GM18505 (cell line): ENCODE data around the gene ZC3H12D.

Experiments used
- ATAC-seq: cut with Tn5 transposase; IDR thresholded peaks from one replicate; pipeline ENCODE4 v1.9.1; 2021; ENCODE audit not compliant: unreplicated experiment
- POLR2A ChIP-seq: IDR thresholded peaks from 4 replicates; pipeline ENCODE4 v1.6.1; 2011; ENCODE audit warnings: borderline replicate concordance; ENCODE audit not compliant: insufficient read depth, insufficient read length; ENCODE audit errors: extremely low read depth

ZC3H12D gene

DNA sequence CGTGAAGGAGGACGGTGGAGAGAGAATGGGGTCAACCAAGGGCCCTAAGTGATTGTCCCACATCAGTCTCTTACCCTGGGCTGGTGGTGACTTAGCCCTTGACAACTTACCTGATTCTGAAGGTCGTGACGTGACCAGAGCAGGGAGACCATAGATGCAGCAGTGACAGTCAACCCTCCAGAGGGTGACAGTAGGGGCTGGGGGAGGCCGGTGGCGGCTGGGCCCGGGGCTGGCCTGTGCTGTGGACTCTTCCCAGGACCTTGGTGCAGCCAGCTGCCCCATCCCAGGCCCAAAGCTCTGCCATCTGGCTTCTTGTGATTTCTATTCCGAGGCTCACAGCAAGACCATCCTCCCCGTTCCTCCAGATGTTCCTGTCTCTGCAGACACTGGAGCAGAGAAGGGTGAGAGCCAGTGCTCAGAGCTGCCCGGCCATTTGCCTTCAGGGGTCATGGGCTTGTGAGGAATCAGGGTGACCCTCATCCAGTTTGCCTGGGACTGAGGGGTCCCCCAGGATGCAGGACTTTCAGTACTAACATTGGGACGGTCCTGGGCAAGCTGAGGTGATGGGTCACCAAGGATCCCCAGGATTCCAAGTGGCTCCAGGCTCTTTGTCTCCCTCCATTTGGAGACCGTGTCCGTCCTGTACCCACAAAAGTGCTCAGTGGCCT is 48.8 kb downstream of the ZC3H12D start:
- ATAC-seq, result no peak
- TF ChIP-seq POLR2A, result no peak

DNA sequence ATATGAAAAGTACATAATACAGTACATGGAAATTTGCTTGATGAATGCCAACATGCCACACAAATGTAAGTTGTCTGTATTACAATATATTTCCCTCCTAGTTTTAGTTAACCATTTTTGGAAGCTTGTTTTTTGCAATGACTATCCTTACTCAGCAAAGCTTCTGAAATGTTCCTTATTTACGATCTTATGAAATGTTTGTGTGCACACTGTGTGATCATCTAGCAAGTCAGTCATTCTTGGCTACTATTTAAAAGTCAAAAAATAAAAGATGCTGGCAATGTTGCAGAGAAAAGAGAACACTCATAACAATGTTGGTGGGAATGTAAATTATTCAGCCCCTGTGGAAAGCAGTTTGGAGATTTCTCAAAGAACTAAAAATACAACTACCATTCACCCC is 50.9 kb downstream of the ZC3H12D start:
- no peak for TF ChIP-seq POLR2A
- ATAC-seq, result no peak

DNA sequence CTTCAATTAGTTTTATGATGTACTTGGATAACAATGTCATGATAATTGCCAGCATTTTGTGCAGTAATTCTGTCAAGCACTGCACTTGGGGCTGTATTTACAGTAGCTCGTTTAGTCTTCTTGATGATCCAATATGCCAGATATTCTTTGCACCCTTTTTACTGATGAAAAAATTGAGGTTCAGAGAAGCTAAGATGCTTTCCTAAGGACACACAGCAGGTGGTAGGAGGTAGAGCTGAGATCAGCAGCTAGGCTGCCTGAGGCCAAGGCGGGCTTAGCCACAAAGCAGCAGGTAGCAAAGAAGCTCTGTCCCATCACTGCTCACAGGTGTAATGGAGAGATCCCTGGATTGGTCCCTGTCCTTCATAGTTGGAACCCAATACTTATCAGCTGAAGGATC is 51.4 kb downstream of the ZC3H12D start:
- no peak for ATAC-seq
- no peak for TF ChIP-seq POLR2A

DNA sequence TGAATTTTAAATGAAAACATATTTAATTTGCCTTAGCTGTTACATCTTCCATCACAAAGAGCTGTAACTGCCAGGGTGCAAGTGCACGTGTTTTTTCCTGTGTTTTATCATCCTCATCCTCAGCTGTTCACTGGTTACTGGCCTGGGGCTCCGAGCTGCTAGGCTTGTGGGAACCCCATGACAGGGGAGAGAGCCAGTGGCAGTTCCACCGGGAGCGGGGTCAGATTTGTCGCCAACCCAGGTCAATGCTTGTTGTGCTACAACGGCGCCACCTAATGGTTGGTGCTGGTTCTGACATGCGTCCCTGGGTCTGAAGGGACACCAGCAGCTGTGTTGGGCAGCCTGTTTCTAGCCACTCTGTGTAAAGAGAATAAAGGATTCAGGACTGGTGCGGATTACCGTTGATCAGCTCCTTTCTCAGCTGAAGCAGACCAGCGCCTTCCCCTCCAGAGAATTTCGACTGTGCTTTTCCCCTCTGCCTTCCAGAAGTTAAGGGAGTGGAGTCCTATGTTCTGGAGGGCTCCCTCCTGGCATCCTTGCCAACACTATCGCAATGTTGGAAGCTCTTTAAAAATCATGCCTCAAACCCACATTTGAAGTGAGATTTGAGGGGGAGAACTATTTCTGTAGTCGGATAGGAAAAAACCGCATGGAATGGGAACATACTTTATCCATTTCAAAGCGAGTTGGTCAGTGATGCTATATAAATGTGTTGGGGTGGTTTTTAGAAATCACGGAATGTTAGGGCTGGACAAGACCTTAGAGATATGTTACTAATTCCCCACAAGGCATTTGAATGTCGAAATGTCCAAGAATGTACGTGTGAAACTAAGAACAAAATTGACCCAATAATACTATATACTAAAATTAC is 52.7 kb downstream of the ZC3H12D start:
- no peak for TF ChIP-seq POLR2A
- ATAC-seq, result no peak

DNA sequence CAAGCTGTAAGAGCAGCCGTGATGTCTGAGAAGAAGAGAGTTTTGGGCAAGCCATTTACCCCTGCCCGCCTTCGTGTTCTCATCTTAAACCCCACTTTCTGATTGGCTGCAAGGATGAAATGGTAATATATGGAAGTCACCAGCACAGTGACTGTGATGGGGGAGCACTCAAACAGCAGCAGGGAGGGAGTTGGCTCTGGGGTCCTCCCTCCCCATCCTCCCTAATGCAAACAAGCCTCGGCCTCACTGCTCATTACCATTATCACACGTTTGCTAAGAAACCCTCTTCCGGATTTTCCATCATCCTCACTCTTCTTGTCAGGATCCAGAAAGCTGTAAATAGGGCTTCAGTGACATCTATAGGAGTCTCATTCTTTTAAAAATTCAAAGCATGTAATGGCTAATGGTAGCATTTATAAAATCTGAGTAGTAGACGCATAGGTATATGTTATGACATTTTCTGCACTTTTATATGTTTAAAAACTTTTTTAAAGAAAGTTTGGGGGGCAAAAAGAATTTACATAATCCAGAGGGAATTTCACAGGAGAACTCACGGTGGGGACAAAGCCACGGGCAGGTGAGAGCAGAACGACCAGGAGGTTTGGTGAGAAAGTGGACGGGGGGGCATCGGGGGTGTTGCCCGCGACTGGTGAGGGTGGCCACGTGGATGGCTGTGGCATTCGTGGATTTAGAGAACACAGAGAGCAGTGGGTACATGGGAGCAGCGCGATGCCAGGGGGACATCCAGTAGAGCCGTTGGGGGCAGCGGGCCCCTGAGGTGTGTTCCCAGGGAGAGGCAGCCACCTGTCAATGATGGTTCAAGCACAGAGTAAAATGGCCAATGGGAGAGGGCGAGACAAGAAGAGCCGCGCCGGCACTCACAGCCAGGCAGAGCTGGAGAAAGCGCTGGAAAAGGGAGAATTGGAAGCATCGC is 55.1 kb downstream of the ZC3H12D start:
- TF ChIP-seq POLR2A, result no peak
- no peak for ATAC-seq

DNA sequence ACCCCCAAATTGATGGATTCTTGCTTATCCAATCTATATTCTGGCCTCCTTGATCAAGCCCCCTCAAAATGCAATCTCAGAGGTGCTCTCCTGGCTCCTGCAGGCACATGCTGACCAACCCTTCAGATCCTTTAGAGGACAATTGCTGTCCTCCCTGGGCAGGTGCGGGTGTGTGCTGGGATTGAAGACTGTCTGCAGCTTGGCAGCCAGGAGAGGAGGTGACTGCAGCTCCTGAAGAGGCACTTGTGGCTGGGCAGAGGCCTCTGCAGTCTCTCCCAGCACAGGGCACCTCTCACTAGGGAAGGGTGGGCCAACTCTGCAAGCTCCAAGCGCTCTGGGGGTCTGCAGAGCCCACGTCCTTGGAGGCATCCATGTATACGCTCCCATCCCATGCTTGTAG is 56.2 kb downstream of the ZC3H12D start:
- no peak for ATAC-seq
- no peak for TF ChIP-seq POLR2A

DNA sequence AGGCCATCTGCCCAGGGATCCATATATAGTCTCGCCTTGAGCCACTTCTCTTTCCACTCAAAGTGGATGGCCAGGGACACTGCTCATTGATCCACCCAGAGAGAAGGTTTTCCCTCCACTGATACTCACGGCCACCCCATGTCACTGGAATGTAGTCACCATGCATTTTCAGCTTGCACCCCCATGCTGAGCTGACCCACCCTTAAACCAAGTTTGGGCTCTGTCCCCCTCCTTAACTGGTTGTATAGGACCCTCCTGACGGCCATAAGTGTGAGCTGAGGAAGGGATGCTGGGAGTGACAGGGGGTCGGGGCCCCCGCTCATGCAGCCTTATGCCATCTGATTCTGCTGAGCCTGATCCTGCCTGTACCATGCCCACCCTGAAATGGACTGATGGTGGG is 59.1 kb downstream of the ZC3H12D start:
- TF ChIP-seq POLR2A, result no peak
- no peak for ATAC-seq

DNA sequence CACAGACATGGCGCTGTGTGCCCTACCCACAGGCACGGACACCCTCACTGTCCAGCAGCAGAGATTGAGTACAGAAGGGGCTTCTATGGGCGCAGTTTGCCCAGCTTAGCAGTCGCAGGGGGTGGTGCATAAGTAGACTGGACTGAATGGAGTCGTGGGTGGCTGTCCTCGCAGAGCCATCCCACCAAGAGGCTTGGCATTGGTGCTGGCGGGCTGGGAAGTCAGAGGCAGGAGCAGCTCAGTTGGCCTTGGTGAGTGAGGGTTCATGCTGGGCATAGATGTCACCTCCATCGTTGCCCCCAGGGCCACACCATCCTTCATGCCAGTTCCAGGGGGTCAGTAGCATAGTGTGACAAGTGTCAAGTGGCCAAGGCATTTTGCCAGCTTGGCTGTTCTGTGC is 59.6 kb downstream of the ZC3H12D start:
- TF ChIP-seq POLR2A, result no peak
- ATAC-seq, result no peak

DNA sequence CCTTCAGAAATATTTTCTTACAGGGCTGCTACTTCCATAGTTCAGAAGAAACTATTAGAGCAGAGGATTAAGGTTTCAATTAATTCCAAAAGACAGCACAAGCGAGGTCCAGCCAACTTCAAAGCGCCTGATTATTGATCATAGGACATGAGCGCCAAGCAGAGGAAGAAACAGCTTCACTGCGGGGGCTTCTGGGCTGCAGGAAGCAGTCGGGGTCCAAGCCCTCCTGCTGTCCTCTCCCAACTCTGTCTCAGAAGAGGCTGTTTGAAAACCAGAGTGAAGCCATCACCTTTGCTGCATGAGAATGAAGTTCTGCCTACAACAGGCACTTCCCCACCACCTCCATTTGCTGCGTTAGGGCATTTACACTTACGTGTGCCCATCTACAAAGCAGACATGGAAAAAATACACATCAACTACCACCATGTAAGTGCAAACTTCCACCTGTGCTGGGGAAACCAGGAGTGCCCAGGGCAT is 60.8 kb downstream of the ZC3H12D start:
- no peak for ATAC-seq
- TF ChIP-seq POLR2A, result no peak

DNA sequence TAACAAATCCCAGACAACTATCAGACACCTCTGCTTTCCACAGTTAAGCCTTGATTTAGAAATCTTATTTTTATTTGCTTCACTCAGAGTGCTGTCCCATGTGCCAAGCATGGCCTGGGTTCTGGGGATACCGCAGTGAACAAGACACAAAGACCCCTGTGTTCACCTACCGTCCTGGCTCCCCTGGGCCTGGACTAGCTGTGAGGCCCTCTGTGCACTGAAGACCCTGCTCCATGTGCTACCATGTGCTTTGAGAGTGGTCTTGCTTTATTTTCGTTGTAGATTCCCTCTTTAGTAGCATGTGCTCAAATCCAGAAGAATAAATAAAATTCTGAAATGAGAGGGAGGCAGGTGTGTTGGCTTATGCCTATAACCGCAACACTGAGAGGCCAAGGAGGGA is 62.2 kb downstream of the ZC3H12D start:
- no peak for TF ChIP-seq POLR2A
- ATAC-seq, result no peak

DNA sequence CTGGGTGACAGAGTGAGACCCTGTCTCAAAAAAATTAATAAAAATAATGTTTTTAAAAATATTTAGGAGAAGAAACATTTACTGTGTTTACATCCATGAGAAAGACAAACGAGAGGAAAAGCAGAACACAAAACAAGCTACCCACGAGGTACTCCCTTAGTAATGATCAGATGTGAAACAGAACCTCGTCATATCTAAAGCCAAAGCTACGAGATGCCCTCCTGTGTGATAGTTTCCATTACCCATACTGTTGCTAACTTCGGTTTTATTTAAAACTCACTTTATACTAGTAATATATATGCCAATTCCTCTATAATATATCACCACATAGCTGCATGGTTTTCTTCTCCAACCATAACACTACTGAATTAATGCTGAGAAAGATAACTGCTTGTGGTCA is 63.7 kb downstream of the ZC3H12D start:
- no peak for ATAC-seq
- no peak for TF ChIP-seq POLR2A

DNA sequence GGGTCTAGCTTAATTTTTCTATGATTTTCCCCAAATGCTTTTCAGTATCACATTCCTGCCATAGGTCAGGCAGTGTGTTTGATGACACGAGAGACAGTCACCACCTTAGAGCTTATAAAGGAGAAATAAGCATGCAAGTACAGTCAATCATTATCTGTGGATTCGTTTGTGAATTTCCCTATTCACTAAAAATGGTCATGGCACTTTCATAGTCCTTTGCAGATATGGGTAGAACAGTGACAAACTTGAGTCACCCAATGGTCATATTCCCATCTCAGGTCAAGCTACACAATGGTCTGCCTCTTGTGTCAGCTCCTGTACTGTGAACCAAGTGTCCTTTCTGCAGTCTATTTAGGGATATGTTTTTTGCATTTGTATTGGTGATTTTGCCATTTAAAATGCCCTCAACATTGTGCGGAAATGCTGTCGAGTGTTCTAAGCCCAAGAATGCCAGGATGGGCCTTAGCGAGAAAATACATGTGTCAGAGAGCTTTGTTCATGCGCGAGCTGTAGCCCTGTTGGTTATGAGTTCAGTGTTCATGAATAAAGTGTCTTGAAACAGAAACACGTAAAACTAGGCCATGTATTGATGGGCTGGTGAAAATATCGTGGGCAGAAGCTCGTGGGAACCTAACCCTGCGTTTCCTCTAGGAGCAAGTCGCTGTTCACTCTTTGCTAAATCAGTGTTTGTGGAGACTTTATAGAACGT is 65.0 kb downstream of the ZC3H12D start:
- no peak for ATAC-seq
- no peak for TF ChIP-seq POLR2A
